Endothelial cell (in vitro differentiated cells): ENCODE measurements around the gene RAD51D. TPM values are rescaled to one million over a fixed set of nuclear protein-coding genes. Genes with fewer than 3 reads are reported as not detected.

Experiments
- DNase-seq: peaks from one replicate; pipeline ENCODE4 v3.0.0; 2021; ENCODE audit warnings: low spot score
- H3K27ac Mint-ChIP-seq: one replicate; pipeline ENCODE4 v1.8.0; 2021; ENCODE audit warnings: mixed read lengths, inconsistent platforms; ENCODE audit not compliant: unreplicated experiment
- H3K27me3 Mint-ChIP-seq: one replicate; pipeline ENCODE4 v1.8.0; 2021; ENCODE audit warnings: mild to moderate bottlenecking, moderate library complexity, mixed read lengths, inconsistent platforms; ENCODE audit not compliant: unreplicated experiment
- H3K36me3 Mint-ChIP-seq: one replicate; pipeline ENCODE4 v1.8.0; 2021; ENCODE audit warnings: mild to moderate bottlenecking, low read depth, mixed read lengths, inconsistent platforms; ENCODE audit not compliant: unreplicated experiment
- H3K4me1 Mint-ChIP-seq: one replicate; pipeline ENCODE4 v1.8.0; 2021; ENCODE audit warnings: mild to moderate bottlenecking, mixed read lengths, inconsistent platforms; ENCODE audit not compliant: unreplicated experiment
- H3K4me3 Mint-ChIP-seq: one replicate; pipeline ENCODE4 v1.8.0; 2021; ENCODE audit warnings: mild to moderate bottlenecking, mixed read lengths, inconsistent platforms; ENCODE audit not compliant: unreplicated experiment
- H3K9me3 Mint-ChIP-seq: one replicate; pipeline ENCODE4 v1.8.0; 2021; ENCODE audit warnings: mixed read lengths, inconsistent platforms; ENCODE audit not compliant: unreplicated experiment
- total RNA-seq: library from RNA; stranded (reverse); fragmentation: NEBNext Ultra II Directional; extraction: Animal tissue kit (Norgen Biotek cat#: 25700); gene quantifications from one replicate; pipeline ENCODE4 v1.2.1, GENCODE V29; 2021; ENCODE audit not compliant: unreplicated experiment
- TF ChIP-seq, protein P1 (sequence below): fragments of 200-600 bp; sonication (generic); IDR thresholded peaks from one replicate; pipeline ENCODE4 v1.5.0; 2021; ENCODE audit warnings: antibody characterized with exemption; ENCODE audit not compliant: unreplicated experiment

RAD51D gene
- total RNA-seq, 1 donor from 2014 or later: 16.3 TPM

- Mint-ChIP-seq H3K27me3 (peaks cover 1% of the 10 kb centered on the region), H3K4me3 (no peak overlapping the region), H3K4me1 (peaks cover under 1% of the 10 kb centered on the region), H3K36me3 (no peaks in the 10 kb centered on the region), H3K9me3 (no peaks in the 10 kb centered on the region), H3K27ac (no peak overlapping the region)
- TF ChIP-seq, protein P1, sequence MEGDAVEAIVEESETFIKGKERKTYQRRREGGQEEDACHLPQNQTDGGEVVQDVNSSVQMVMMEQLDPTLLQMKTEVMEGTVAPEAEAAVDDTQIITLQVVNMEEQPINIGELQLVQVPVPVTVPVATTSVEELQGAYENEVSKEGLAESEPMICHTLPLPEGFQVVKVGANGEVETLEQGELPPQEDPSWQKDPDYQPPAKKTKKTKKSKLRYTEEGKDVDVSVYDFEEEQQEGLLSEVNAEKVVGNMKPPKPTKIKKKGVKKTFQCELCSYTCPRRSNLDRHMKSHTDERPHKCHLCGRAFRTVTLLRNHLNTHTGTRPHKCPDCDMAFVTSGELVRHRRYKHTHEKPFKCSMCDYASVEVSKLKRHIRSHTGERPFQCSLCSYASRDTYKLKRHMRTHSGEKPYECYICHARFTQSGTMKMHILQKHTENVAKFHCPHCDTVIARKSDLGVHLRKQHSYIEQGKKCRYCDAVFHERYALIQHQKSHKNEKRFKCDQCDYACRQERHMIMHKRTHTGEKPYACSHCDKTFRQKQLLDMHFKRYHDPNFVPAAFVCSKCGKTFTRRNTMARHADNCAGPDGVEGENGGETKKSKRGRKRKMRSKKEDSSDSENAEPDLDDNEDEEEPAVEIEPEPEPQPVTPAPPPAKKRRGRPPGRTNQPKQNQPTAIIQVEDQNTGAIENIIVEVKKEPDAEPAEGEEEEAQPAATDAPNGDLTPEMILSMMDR: no peak
- DNase-seq: no peak
Observed at GRCh38 chr17:35069311-35069710, 50.3 kb downstream of the RAD51D start.

GRCh38 chr17:35068249-35068648, 51.4 kb downstream of the RAD51D start:
- Mint-ChIP-seq H3K36me3 (no peaks in the 10 kb centered on the region), H3K9me3 (no peaks in the 10 kb centered on the region), H3K4me3 (no peak overlapping the region), H3K4me1 (peaks cover 10% of the 10 kb centered on the region), H3K27ac (no peak overlapping the region), H3K27me3 (peaks cover 1% of the 10 kb centered on the region)
- TF ChIP-seq, protein P1: no peak
- DNase-seq: no peak

DNA sequence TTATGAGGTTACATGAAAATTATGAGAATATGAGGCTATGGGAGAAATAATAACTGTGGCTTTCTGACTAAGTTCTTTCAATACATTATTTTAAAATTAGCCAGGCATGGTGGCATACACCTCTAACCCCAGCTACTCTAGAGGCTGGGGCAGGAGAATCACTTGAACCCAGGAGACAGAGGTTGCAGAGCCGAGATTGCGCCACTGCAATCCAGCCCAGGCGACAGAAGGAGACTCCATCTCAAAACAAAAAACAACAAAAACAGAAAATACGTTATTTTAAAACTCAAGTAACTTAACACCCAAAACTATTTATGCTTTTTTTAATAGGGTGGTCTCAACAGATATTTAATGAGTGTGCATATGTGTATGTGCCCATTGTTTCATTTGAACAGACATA, 53.8 kb downstream of the RAD51D start:
- Mint-ChIP-seq H3K36me3 (no peaks in the 10 kb centered on the region), H3K4me3 (no peak overlapping the region), H3K9me3 (no peaks in the 10 kb centered on the region), H3K27ac (no peak overlapping the region), H3K4me1 (peaks cover 10% of the 10 kb centered on the region), H3K27me3 (peaks cover 3% of the 10 kb centered on the region)
- no peak for DNase-seq
- TF ChIP-seq, protein P1: no peak

DNA sequence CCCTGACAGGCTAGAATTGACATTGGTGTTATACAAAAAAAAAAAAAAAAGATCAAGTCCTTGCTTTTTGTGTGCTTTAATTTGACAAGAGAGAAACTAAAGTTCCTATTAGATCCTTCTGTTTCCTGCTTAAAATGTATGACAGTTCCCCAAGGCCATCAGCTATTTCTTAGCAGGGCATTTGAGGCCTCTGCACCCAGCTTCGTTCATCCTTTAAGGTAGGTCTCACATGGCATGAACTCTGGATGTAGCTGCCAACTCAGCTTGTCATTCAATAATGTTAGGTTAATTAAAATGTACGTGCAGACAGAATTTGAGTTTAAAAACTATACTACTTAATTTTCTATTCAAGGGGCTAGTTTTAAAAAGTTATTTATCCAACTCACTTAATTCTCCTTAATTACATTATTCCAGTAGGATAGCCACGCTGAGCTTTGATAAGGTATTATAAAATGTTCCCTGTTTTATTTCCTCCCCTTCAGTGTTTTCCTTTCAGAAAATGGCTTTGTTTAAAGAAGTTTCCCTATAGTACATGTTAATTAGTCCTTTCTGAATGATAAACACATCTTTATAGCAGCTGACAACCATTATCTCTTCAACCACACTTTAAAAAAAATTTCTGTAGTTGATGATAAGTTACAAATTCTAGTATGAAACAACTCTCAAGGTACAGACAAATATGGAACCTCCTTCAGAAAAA, 55.0 kb downstream of the RAD51D start:
- Mint-ChIP-seq H3K27me3 (peaks cover 3% of the 10 kb centered on the region), H3K27ac (peak overlapping the region; percentile 40), H3K4me3 (no peak overlapping the region), H3K9me3 (no peaks in the 10 kb centered on the region), H3K36me3 (no peaks in the 10 kb centered on the region), H3K4me1 (peaks cover 10% of the 10 kb centered on the region)
- DNase-seq: no peak
- TF ChIP-seq, protein P1: no peak

- peak within 1 kb of the TSS; percentile 95 for H3K27ac Mint-ChIP-seq
- DNase-seq: peak; percentile 66
- no peaks in the 10 kb centered on the region for H3K9me3 Mint-ChIP-seq
- peaks cover 3% of the 10 kb centered on the region for H3K27me3 Mint-ChIP-seq
- TF ChIP-seq, protein P1: no peak
- no peaks in the 10 kb centered on the region for H3K36me3 Mint-ChIP-seq
- no peak within 1 kb of the TSS for H3K4me3 Mint-ChIP-seq
- H3K4me1 Mint-ChIP-seq: peaks cover 10% of the 10 kb centered on the region
Observed at GRCh38 chr17:35063514-35064223, 56.0 kb downstream of the RAD51D start, which contains the start of gene RFFL. TSS of gene RFFL (minus strand) at chr17:35063707. CDS start at chr17:35026553, 37,154 bp downstream.
